ENCODE results near the gene FAM234B.

Gene FAM234B

GRCh38 chr12:13120413-13120812 is 76.2 kb downstream of the FAM234B start:
- no peak for DNase-seq

GRCh38 chr12:13121568-13121967 is 77.4 kb downstream of the FAM234B start:
- DNase-seq: no peak

- no peak for DNase-seq
These were observed 80.7 kb downstream of the FAM234B start for GRCh38 chr12:13124656-13125505.

GRCh38 chr12:13125996-13126395 is 81.8 kb downstream of the FAM234B start:
- no peak for DNase-seq

- DNase-seq: no peak
These were observed 82.3 kb downstream of the FAM234B start for GRCh38 chr12:13126494-13126893.

GRCh38 chr12:13127444-13127843 is 83.3 kb downstream of the FAM234B start:
- no peak for DNase-seq

GRCh38 chr12:13128291-13128965 is 84.2 kb downstream of the FAM234B start:
- no peak for DNase-seq

GRCh38 chr12:13130981-13131380 is 86.8 kb downstream of the FAM234B start:
- no peak for DNase-seq
